Omental fat pad (tissue), 4 donors: ENCODE results near the gene RBBP9. TPM values are rescaled to one million over a fixed set of nuclear protein-coding genes. Genes with fewer than 3 reads are reported as not detected.
"Not testable (repeated sequence)": the region's sequence is repeated elsewhere in the genome, so short reads cannot be mapped to it uniquely, and the experiment has no call there.

Experiments
- ATAC-seq: fragments of 150-250 bp; one replicate; pipeline ENCODE4 v1.9.1; 2016; ENCODE audit warnings: mild to moderate bottlenecking, moderate library complexity; ENCODE audit not compliant: low FRiP score
- DNase-seq: peaks from one replicate; pipeline ENCODE4 v3.0.0-alpha.2; 2019; ENCODE audit warnings: low spot score
- total RNA-seq, 4 donors: library from RNA; depleted of rRNA; stranded (reverse); fragments of >200 nt; gene quantifications; one replicate each; pipeline ENCODE4 v1.1.0, GENCODE V29; 2016
- TF ChIP-seq, protein P1 (sequence below), 3 donors: fragments of 450-650 bp; IDR thresholded peaks; one replicate each; pipeline ENCODE4 v1.5.1; 2016 to 2017; ENCODE audit warnings: antibody characterized with exemption in 3 of 3, mild to moderate bottlenecking in 3 of 3, moderate library complexity in 2 of 3

The RBBP9 gene
- total RNA-seq, 4 donors from 2014 or later: 7.1 to 14.8 (median 11.8) TPM

DNA sequence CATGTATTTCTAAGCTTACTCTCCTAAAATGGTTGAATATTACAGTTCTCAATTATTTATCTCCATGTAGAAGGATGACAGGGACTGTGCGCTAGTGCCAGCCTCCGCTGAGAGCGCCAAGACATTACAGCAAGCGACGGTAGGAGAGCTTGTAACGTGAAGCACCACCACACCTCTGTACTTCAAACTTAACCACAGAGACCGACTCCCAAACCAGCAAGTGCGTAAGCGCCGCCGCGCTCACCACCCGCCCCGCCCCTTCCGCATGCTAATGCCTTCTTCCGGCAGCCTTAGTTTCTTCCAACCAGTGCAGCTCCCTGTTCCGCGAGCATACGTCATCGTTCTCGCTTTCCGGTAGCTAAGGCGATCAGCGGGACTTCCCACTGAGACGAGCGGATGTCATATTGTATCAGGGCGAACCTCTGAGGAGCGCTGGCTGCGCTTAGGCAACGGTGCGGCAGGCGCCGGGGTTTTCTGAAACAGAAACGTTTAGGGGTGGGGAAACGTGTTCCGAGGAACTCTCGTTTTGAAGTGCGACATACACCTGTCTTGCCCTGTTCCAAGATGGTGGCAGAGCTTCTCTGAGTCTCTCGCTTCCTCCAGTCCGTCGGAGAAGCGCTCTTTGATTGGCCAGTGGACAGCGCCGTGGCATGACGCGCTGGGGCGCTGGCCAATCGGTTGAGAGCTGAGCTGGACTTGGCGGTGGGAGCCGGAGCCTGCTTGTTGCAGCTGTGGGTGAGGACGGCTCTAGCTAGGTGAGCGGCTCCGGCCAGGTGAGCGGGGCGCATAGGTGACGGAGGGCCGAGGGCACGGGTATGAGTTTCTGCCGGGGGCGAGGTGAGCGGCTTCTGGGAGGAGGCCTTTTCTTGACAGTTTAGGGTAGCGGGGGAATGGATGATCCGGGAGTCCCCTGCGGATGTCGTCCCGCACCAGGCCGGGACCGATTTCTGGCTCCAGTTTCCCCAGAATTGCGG lies 10.5 kb upstream of the RBBP9 start, which contains the start of gene SEC23B:
Gene SEC23B (plus strand): TSS at position 723 of the 974 bp plus-strand sequence. CDS start 2,896 bp downstream, outside the sequence.
- ATAC-seq: peak; percentile 100

DNA sequence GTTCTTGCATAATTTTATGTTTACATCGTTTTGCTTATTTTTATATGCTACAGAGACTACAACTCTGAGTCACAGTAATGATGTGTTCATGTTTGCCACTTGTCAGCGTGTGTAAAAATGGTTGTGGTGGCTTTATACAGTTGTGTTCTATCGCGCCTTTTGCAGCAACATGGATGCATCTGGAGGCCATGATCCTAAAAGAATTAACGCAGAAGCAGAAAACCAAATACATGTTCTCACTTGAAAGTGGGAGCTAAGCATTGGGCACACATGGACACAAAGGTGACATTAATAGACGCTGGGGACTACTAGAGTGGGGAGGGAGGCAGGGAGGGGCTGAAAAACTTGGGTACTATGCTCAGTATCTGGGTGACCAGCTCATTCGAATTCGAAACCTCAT lies 9.7 kb upstream of the RBBP9 start:
- no peak for DNase-seq
- TF ChIP-seq, protein P1, sequence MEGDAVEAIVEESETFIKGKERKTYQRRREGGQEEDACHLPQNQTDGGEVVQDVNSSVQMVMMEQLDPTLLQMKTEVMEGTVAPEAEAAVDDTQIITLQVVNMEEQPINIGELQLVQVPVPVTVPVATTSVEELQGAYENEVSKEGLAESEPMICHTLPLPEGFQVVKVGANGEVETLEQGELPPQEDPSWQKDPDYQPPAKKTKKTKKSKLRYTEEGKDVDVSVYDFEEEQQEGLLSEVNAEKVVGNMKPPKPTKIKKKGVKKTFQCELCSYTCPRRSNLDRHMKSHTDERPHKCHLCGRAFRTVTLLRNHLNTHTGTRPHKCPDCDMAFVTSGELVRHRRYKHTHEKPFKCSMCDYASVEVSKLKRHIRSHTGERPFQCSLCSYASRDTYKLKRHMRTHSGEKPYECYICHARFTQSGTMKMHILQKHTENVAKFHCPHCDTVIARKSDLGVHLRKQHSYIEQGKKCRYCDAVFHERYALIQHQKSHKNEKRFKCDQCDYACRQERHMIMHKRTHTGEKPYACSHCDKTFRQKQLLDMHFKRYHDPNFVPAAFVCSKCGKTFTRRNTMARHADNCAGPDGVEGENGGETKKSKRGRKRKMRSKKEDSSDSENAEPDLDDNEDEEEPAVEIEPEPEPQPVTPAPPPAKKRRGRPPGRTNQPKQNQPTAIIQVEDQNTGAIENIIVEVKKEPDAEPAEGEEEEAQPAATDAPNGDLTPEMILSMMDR (IDR thresholded peaks at IDR 0.05): no peak
- no peak for ATAC-seq

More for the DNA sequence above, 10.5 kb upstream of the RBBP9 start, which contains the start of gene SEC23B:
- peak; percentile 90 for DNase-seq
- TF ChIP-seq, protein P1 (IDR thresholded peaks at IDR 0.05): no peak

DNA sequence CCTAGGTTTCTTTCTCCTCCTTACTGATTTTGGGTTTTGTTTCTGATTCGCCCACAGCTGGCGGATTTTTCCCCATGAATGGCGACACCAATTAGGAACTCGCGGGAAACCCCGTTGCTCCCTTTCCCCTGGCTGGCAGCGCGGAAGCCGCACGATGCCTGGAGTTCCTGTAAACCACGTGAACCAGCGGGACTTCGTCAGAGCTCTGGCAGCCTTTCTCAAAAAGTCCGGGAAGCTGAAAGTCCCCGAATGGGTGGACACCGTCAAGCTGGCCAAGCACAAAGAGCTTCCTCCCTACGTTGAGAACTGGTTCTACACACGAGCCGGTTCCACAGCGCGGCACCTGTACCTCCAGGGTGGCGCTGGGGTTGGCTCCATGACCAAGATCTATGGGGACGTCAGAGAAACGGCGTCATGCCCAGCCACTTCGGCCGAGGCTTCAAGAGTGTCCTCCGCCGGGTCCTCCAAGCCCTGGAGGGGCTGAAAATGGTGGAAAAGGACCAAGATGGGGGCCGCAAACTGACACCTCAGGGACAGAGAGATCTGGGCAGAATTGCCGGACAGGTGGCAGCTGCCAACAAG lies 7.5 kb upstream of the RBBP9 start:
- DNase-seq (no peak), ATAC-seq (no peak)
- TF ChIP-seq, protein P1 (IDR thresholded peaks at IDR 0.05): no peak

DNA sequence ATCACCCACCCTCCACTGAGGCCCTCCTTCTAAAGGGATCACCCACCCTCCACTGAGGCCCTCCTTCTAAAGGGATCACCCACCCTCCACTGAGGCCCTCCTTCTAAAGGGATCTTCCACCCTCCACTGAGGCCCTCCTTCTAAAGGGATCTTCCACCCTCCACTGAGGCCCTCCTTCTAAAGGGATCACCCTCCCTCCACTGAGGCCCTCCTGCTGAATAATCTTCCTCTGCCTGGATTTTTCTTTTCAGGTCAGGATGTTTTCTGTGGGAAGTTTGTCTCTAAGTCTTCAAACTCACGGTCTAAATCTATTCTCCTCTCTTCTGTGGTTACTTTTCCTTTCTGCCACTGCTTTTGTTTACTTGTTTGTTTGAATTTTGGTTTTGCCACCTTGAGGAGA lies 4.6 kb upstream of the RBBP9 start:
- not testable (repeated sequence) for ATAC-seq, DNase-seq

DNA sequence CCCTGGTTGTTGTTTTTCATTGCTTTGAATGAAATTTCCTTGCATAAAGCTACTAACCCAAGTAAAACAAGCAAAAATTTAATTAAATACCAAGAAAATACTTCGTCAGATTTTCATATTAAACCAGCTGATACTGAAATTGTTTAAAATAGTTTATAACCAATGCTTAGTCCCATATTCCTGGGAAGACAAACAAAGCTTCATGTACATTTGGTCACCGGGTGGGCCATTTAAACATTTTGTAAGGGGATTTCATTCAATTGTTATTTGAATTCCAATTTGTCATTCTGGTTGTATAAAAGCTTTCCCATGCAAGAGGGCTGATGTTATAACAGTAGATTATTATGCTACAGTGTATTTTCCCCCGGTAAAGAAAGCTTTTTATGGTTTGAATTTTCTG lies 578 bp upstream of the RBBP9 start:
- TF ChIP-seq, protein P1 (IDR thresholded peaks at IDR 0.05): no peak
- DNase-seq (no peak), ATAC-seq (no peak)

DNA sequence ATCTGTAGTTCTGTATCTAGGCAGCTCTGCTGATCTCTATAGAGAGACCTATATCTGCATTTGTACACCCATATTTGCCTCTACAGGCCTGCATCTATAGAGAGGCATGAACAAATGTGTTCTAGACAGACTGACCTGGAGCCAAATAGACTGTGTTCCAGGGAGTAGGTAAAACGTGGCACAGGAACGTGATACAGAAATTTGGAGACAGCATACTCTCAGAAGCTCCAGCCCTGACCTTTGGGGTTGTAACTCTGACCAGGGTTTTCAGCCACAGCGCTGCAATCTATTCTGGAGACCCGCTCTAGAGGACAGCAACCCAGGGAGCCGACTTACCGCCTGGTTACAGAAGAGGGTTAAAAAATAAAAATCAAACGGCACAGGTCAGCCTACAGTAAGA lies 983 bp downstream of the RBBP9 start:
- ATAC-seq (no peak), DNase-seq (no peak)

DNA sequence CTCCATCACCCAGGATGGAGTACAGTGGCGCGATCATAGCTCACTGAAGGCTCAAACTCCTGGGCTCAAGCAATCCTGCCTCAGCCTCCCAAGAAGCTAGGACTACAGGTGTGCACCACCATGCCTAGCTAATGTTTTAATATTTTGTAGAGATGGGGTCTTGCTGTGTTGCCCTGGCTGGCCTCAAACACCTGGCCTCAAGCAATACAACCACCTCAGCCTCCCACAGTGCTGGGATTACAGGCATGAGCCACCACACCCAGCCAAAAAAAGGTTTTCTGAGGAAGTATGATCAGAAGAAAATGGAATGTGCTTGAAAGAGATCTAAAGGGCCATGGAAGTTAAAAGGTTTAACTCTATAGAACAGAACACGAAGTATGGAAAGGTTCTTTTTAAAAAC lies 8.7 kb downstream of the RBBP9 start:
- DNase-seq (no peak), ATAC-seq (no peak)

More for the DNA sequence above, 983 bp downstream of the RBBP9 start:
- TF ChIP-seq, protein P1 (IDR thresholded peaks at IDR 0.05): no peak

More for the DNA sequence above, 8.7 kb downstream of the RBBP9 start:
- TF ChIP-seq, protein P1 (IDR thresholded peaks at IDR 0.05): no peak
